ENCODE measurements around the gene PITPNC1. TPM values are rescaled to one million over a fixed set of nuclear protein-coding genes. Genes with fewer than 3 reads are reported as not detected.

The PITPNC1 gene
- total and polyA plus RNA-seq, 2 donors (not counting 3 experiments of a cell fraction or from before 2014, with no cell fraction given), result 2.4 to 9.6 TPM

DNA sequence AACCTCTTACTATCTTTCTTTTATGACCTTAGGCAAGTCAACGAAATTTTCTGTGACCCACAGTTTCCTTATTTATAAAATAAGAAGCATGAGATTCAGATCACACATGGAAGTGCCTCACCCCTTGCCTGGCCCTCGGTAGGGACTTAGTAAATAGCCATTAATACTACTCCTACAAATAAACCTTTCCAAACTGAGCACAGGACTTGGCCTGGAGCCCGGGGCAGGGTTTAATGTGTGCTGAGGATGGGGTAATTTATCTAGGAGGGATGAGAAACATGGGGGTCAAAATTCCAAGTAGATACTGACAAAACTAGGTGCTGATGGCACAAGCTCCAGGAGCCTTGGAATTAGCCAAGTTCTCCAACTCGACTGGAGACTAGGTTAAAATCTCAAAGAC is 35.0 kb downstream of the PITPNC1 start:
- CTCF ChIA-PET, result interaction anchor here (1.2 kb wide), 1 partner anchor 12 kb away, joined by 3 read pairs; no protein-coding TSS in a partner anchor
- H3K4me1 ChIP-seq (ENCODE audit: control insufficient read depth, extremely low read depth, insufficient read depth, low read length), result no peaks in the 10 kb centered on the region

DNA sequence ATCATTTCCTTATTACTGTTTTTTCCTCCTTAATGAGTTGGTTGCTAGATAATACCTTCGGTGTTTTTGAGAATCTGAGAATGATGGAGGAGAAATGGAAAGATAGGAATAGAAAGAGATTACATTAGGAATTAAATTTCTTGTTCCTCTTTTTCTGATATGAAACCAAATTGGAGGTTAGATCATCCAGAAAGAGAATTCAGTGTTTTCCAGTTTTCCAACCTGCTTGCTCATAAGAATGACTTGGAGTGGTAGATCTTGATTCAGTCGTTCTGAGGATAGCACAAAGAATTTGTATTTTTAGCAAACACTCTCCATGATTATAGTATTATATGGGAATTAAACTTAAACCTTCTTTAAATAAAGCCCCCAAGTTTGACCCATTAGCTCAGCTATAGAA is 35.9 kb downstream of the PITPNC1 start:
- no TSS peak for BruUV-seq (replicated peaks)
- Histone ChIP-seq H3K9me1 (replicated peaks; ENCODE audit: control insufficient read depth, extremely low read depth, insufficient read depth, low read length) (no peaks in the 10 kb centered on the region), H3K36me3 (ENCODE audit: control insufficient read depth in 2 of 2, extremely low read depth in 1 of 2, insufficient read depth in 2 of 2, low read length in 2 of 2) (no peaks in the 10 kb centered on the region), H4K20me1 (replicated peaks; ENCODE audit: control insufficient read depth, extremely low read depth, insufficient read depth, low read length) (peaks cover 2% of the 10 kb centered on the region), H2AFZ (ENCODE audit: low read depth, low read length) (no peak overlapping the region), H3K4me3 (replicated peaks in 1 of 3; ENCODE audit: insufficient read depth in 1 of 3, low read depth in 1 of 3, low read length in 3 of 3) (no peak overlapping the region), H3K79me2 (ENCODE audit: control insufficient read depth, insufficient read depth, low read length) (no peaks in the 10 kb centered on the region), H3K27me3 (ENCODE audit: control insufficient read depth in 2 of 2, insufficient read depth in 2 of 2, low read length in 2 of 2) (no peaks in the 10 kb centered on the region), H3K9ac (replicated peaks; ENCODE audit: extremely low read depth, insufficient read depth, low read length) (no peak overlapping the region), H3K27ac (ENCODE audit: insufficient read depth, low read depth, low read length) (no peak overlapping the region), H3K4me1 (ENCODE audit: control insufficient read depth, extremely low read depth, insufficient read depth, low read length) (no peaks in the 10 kb centered on the region), H3K4me2 (ENCODE audit: insufficient read depth, low read length) (no peak overlapping the region), H3K9me3 (replicated peaks; ENCODE audit: control insufficient read depth, insufficient read depth, low read length) (no peaks in the 10 kb centered on the region)
- DNase-seq (ENCODE audit: low read depth, low spot score) (no peak), FAIRE-seq (no peak)
- CTCF ChIA-PET, result no interaction called here
- dilution Hi-C loops (cut with MboI; ENCODE audit: extremely low pct_ligation_motif_present, low sequenced_read_pairs) (no loop called here), intact Hi-C loops (cut with micrococcal nuclease) (no loop called here)
- POLR2A ChIA-PET, result no interaction called here
- TF ChIP-seq, protein P1, sequence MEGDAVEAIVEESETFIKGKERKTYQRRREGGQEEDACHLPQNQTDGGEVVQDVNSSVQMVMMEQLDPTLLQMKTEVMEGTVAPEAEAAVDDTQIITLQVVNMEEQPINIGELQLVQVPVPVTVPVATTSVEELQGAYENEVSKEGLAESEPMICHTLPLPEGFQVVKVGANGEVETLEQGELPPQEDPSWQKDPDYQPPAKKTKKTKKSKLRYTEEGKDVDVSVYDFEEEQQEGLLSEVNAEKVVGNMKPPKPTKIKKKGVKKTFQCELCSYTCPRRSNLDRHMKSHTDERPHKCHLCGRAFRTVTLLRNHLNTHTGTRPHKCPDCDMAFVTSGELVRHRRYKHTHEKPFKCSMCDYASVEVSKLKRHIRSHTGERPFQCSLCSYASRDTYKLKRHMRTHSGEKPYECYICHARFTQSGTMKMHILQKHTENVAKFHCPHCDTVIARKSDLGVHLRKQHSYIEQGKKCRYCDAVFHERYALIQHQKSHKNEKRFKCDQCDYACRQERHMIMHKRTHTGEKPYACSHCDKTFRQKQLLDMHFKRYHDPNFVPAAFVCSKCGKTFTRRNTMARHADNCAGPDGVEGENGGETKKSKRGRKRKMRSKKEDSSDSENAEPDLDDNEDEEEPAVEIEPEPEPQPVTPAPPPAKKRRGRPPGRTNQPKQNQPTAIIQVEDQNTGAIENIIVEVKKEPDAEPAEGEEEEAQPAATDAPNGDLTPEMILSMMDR (IDR thresholded peaks at IDR 0.05; ENCODE audit: extremely low read depth in 1 of 2, insufficient read depth in 1 of 2, low read depth in 1 of 2, low read length in 2 of 2), result no peak
- TF ChIP-seq POLR2A (IDR thresholded peaks at IDR 0.05; ENCODE audit: low read depth, low read length) (no peak), POLR2AphosphoS5 (IDR thresholded peaks at IDR 0.05; ENCODE audit: insufficient read depth, low read depth, low read length) (no peak), FOS (IDR thresholded peaks at IDR 0.05; ENCODE audit: borderline replicate concordance, insufficient read depth, low read length) (no peak)
- TF ChIP-seq, protein P2, sequence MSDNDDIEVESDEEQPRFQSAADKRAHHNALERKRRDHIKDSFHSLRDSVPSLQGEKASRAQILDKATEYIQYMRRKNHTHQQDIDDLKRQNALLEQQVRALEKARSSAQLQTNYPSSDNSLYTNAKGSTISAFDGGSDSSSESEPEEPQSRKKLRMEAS (IDR thresholded peaks at IDR 0.05; ENCODE audit: insufficient read depth, insufficient read length), result no peak

More for the DNA sequence above, 35.0 kb downstream of the PITPNC1 start:
- Histone ChIP-seq H2AFZ (ENCODE audit: low read depth, low read length) (no peak overlapping the region), H3K9ac (replicated peaks; ENCODE audit: extremely low read depth, insufficient read depth, low read length) (no peak overlapping the region), H3K9me3 (replicated peaks; ENCODE audit: control insufficient read depth, insufficient read depth, low read length) (no peaks in the 10 kb centered on the region), H3K4me3 (replicated peaks in 1 of 3; ENCODE audit: insufficient read depth in 1 of 3, low read depth in 1 of 3, low read length in 3 of 3) (no peak overlapping the region), H3K36me3 (ENCODE audit: control insufficient read depth in 2 of 2, extremely low read depth in 1 of 2, insufficient read depth in 2 of 2, low read length in 2 of 2) (no peaks in the 10 kb centered on the region), H3K27me3 (ENCODE audit: control insufficient read depth in 2 of 2, insufficient read depth in 2 of 2, low read length in 2 of 2) (no peaks in the 10 kb centered on the region), H3K9me1 (replicated peaks; ENCODE audit: control insufficient read depth, extremely low read depth, insufficient read depth, low read length) (no peaks in the 10 kb centered on the region), H4K20me1 (replicated peaks; ENCODE audit: control insufficient read depth, extremely low read depth, insufficient read depth, low read length) (peaks cover 2% of the 10 kb centered on the region), H3K79me2 (ENCODE audit: control insufficient read depth, insufficient read depth, low read length) (no peaks in the 10 kb centered on the region), H3K27ac (ENCODE audit: insufficient read depth, low read depth, low read length) (no peak overlapping the region), H3K4me2 (ENCODE audit: insufficient read depth, low read length) (no peak overlapping the region)
- FAIRE-seq (no peak), DNase-seq (ENCODE audit: low read depth, low spot score) (no peak)
- BruUV-seq (replicated peaks), result no TSS peak
- dilution Hi-C loops (cut with MboI; ENCODE audit: extremely low pct_ligation_motif_present, low sequenced_read_pairs), result no loop called here
- TF ChIP-seq POLR2AphosphoS5 (IDR thresholded peaks at IDR 0.05; ENCODE audit: insufficient read depth, low read depth, low read length) (no peak), FOS (IDR thresholded peaks at IDR 0.05; ENCODE audit: borderline replicate concordance, insufficient read depth, low read length) (no peak), EZH2 (IDR thresholded peaks at IDR 0.05; ENCODE audit: borderline replicate concordance, low read depth, low read length, severe bottlenecking) (no peak), POLR2A (IDR thresholded peaks at IDR 0.05; ENCODE audit: low read depth, low read length) (no peak), MYC (IDR thresholded peaks at IDR 0.05; ENCODE audit: low read depth, low read length) (no peak), JUN (IDR thresholded peaks at IDR 0.05; ENCODE audit: borderline replicate concordance, insufficient read depth, insufficient read length, low read depth) (no peak), GATA2 (IDR thresholded peaks at IDR 0.05; ENCODE audit: insufficient read depth, insufficient read length, low read depth, low read length) (no peak)
- TF ChIP-seq, protein P2 (IDR thresholded peaks at IDR 0.05; ENCODE audit: insufficient read depth, insufficient read length), result no peak
- intact Hi-C loops (cut with micrococcal nuclease), result no loop called here
- POLR2A ChIA-PET, result no interaction called here

Measured in endothelial cell of umbilical vein (primary cell).